Activated T-cell treated with anti-CD3 and anti-CD28 coated beads, Interleukin-2, amount 50 U/mL, for 72 hours (primary cell): ENCODE data around the gene ZNF334. TPM values are rescaled to one million over a fixed set of nuclear protein-coding genes. Genes with fewer than 3 reads are reported as not detected.

Experiments
- ATAC-seq, 2 donors: fragments of 150-1000 bp; cut with Tn5 transposase; replicated peaks in 1 of 2; 2 replicates each; pipeline ENCODE4 v1.10.0; 2021; ENCODE audit warnings: moderate library complexity in 2 of 2, mild to moderate bottlenecking in 1 of 2
- DNase-seq, 2 donors: peaks; one replicate each; pipeline ENCODE4 v3.0.0; 2021 to 2022; ENCODE audit warnings: mixed read lengths in 1 of 2
- H3K27ac Mint-ChIP-seq: one replicate; pipeline ENCODE4 v1.8.0; 2022; ENCODE audit warnings: mild to moderate bottlenecking, moderate library complexity, mixed read lengths
- H3K27me3 Mint-ChIP-seq: one replicate; pipeline ENCODE4 v1.8.0; 2022; ENCODE audit warnings: low read depth, mixed read lengths
- H3K36me3 Mint-ChIP-seq, 2 donors: one replicate each; pipeline ENCODE4 v1.8.0; 2022; ENCODE audit warnings: mixed read lengths in 2 of 2, mild to moderate bottlenecking in 1 of 2; ENCODE audit not compliant: insufficient read depth in 2 of 2
- H3K4me1 Mint-ChIP-seq: one replicate; pipeline ENCODE4 v1.8.0; 2022; ENCODE audit warnings: low read depth, mixed read lengths
- H3K4me3 Mint-ChIP-seq, 2 donors: one replicate each; pipeline ENCODE4 v1.8.0; 2022; ENCODE audit warnings: mild to moderate bottlenecking in 2 of 2, mixed read lengths in 2 of 2, moderate library complexity in 2 of 2
- H3K9me3 Mint-ChIP-seq, 2 donors: one replicate each; pipeline ENCODE4 v1.8.0; 2022; ENCODE audit warnings: mixed read lengths in 2 of 2
- total RNA-seq, 2 donors: library from RNA; stranded (reverse); gene quantifications; one replicate each; pipeline ENCODE4 v1.2.3, GENCODE V29; 2022

Gene ZNF334
- total RNA-seq = 1 to 10 TPM; 1.1 to 1.5 TPM

- H3K36me3 Mint-ChIP-seq = peaks cover 0 to 6% of the 10 kb centered on the region in 2 donors
- peak within 1 kb of the TSS; percentile 63 for H3K27ac Mint-ChIP-seq
- H3K9me3 Mint-ChIP-seq = no peaks in the 10 kb centered on the region
- DNase-seq = peak; percentile 43 to 60
- H3K27me3 Mint-ChIP-seq = peaks cover 39% of the 10 kb centered on the region
- peaks cover 12% of the 10 kb centered on the region for H3K4me1 Mint-ChIP-seq
- peak within 1 kb of the TSS; percentile 82 to 84 for H3K4me3 Mint-ChIP-seq
- peak; percentile 95 to 99 for ATAC-seq
Measured at GRCh38 chr20:46512943-46513844, at the start of gene ZNF334. TSS of gene ZNF334 (minus strand) at chr20:46513559. CDS start at chr20:46512102, 1,457 bp downstream.

GRCh38 chr20:46562373-46563169 lies 49.2 kb upstream of the ZNF334 start:
- no peaks in the 10 kb centered on the region for H3K9me3 Mint-ChIP-seq
- peaks cover 23% of the 10 kb centered on the region for H3K4me1 Mint-ChIP-seq
- H3K36me3 Mint-ChIP-seq = no peaks in the 10 kb centered on the region
- DNase-seq = peak; percentile 67 to 68
- peaks cover 3% of the 10 kb centered on the region for H3K27me3 Mint-ChIP-seq
- peak; percentile 33 to 50 for ATAC-seq
- H3K4me3 Mint-ChIP-seq = no peak overlapping the region
- no peak overlapping the region for H3K27ac Mint-ChIP-seq

- DNase-seq = no peak
- Mint-ChIP-seq H3K36me3 (no peaks in the 10 kb centered on the region), H3K4me1 (peaks cover 28% of the 10 kb centered on the region), H3K27ac (no peak overlapping the region), H3K4me3 (no peak overlapping the region), H3K27me3 (no peaks in the 10 kb centered on the region), H3K9me3 (no peaks in the 10 kb centered on the region)
- no peak for ATAC-seq
Measured at GRCh38 chr20:46562009-46562372, 48.6 kb upstream of the ZNF334 start.

- Mint-ChIP-seq H3K36me3 (no peaks in the 10 kb centered on the region), H3K9me3 (no peaks in the 10 kb centered on the region), H3K4me3 (no peak overlapping the region), H3K4me1 (peaks cover 33% of the 10 kb centered on the region), H3K27ac (no peak overlapping the region), H3K27me3 (peaks cover 15% of the 10 kb centered on the region)
- ATAC-seq (no peak), DNase-seq (no peak)
Measured at GRCh38 chr20:46559685-46560440, 46.5 kb upstream of the ZNF334 start.

GRCh38 chr20:46559001-46559400 lies 45.6 kb upstream of the ZNF334 start:
- no peak for ATAC-seq
- H3K9me3 Mint-ChIP-seq = no peaks in the 10 kb centered on the region
- no peak overlapping the region for H3K4me3 Mint-ChIP-seq
- peaks cover 15% of the 10 kb centered on the region for H3K27me3 Mint-ChIP-seq
- H3K4me1 Mint-ChIP-seq = peaks cover 33% of the 10 kb centered on the region
- DNase-seq = no peak
- no peak overlapping the region for H3K27ac Mint-ChIP-seq
- H3K36me3 Mint-ChIP-seq = no peaks in the 10 kb centered on the region

- peak; percentile 62 to 70 for DNase-seq
- Mint-ChIP-seq H3K27me3 (peaks cover 15% of the 10 kb centered on the region), H3K4me1 (peaks cover 33% of the 10 kb centered on the region), H3K36me3 (no peaks in the 10 kb centered on the region), H3K27ac (peak overlapping the region; percentile 86), H3K4me3 (peak overlapping the region; percentile 12 to 27), H3K9me3 (no peaks in the 10 kb centered on the region)
- ATAC-seq = peak; percentile 93 to 97
Measured at GRCh38 chr20:46558511-46558959, 45.2 kb upstream of the ZNF334 start.

- Mint-ChIP-seq H3K36me3 (no peaks in the 10 kb centered on the region), H3K27me3 (peaks cover 15% of the 10 kb centered on the region), H3K4me3 (peak overlapping the region in 1 of 2 donors; percentile 33), H3K9me3 (no peaks in the 10 kb centered on the region), H3K4me1 (peaks cover 44% of the 10 kb centered on the region), H3K27ac (peak overlapping the region; percentile 86)
- no peak for ATAC-seq
- DNase-seq = no peak
Measured at GRCh38 chr20:46557231-46557956, 44.0 kb upstream of the ZNF334 start.

- Mint-ChIP-seq H3K27ac (peak overlapping the region; percentile 14), H3K4me3 (no peak overlapping the region), H3K4me1 (peaks cover 57% of the 10 kb centered on the region), H3K36me3 (no peaks in the 10 kb centered on the region), H3K27me3 (peaks cover 15% of the 10 kb centered on the region), H3K9me3 (no peaks in the 10 kb centered on the region)
- DNase-seq (no peak), ATAC-seq (no peak)
Measured at GRCh38 chr20:46555370-46555956, 42.1 kb upstream of the ZNF334 start.

- DNase-seq (no peak), ATAC-seq (no peak)
- no peak overlapping the region for H3K27ac Mint-ChIP-seq
- peaks cover 51% of the 10 kb centered on the region for H3K4me1 Mint-ChIP-seq
- H3K9me3 Mint-ChIP-seq = no peaks in the 10 kb centered on the region
- peaks cover 15% of the 10 kb centered on the region for H3K27me3 Mint-ChIP-seq
- no peaks in the 10 kb centered on the region for H3K36me3 Mint-ChIP-seq
- H3K4me3 Mint-ChIP-seq = no peak overlapping the region
Measured at GRCh38 chr20:46554828-46555227, 41.5 kb upstream of the ZNF334 start.

GRCh38 chr20:46553926-46554325 lies 40.6 kb upstream of the ZNF334 start:
- no peak overlapping the region for H3K4me3 Mint-ChIP-seq
- H3K27ac Mint-ChIP-seq = no peak overlapping the region
- H3K27me3 Mint-ChIP-seq = peaks cover 15% of the 10 kb centered on the region
- H3K36me3 Mint-ChIP-seq = no peaks in the 10 kb centered on the region
- peaks cover 49% of the 10 kb centered on the region for H3K4me1 Mint-ChIP-seq
- H3K9me3 Mint-ChIP-seq = no peaks in the 10 kb centered on the region
- DNase-seq = no peak
- ATAC-seq = no peak

GRCh38 chr20:46552460-46553420 lies 39.4 kb upstream of the ZNF334 start:
- H3K27me3 Mint-ChIP-seq = peaks cover 15% of the 10 kb centered on the region

More at GRCh38 chr20:46552460-46553420, 39.4 kb upstream of the ZNF334 start:
- ATAC-seq = peak; percentile 91 to 93
- Mint-ChIP-seq H3K9me3 (no peaks in the 10 kb centered on the region), H3K27ac (peak overlapping the region; percentile 54), H3K4me1 (peaks cover 37% of the 10 kb centered on the region), H3K4me3 (peak overlapping the region; percentile 41 to 75), H3K36me3 (no peaks in the 10 kb centered on the region)
- DNase-seq = peak; percentile 68 to 72
